ENCODE results near the gene MEP1A. TPM values are rescaled to one million over a fixed set of nuclear protein-coding genes. Genes with fewer than 3 reads are reported as not detected.
"Not testable (repeated sequence)": the region's sequence is repeated elsewhere in the genome, so short reads cannot be mapped to it uniquely, and the experiment has no call there.

Gene MEP1A
- total RNA-seq, 8 experiments from 2014 or later, result 0.19 TPM; not detected in 7

- Histone ChIP-seq H3K4me3 (peak overlapping the region in 1 of 5 donors; percentile 3), H3K4me1 (replicated peaks in 1 of 2) (peaks cover 0 to 3% of the 10 kb centered on the region in 2 donors), H3K27ac (no peak overlapping the region)
- in situ Hi-C loops (cut with MboI; ENCODE audit: low pct_unique_long_range_greater_than_20kb in 2 of 9, low sequenced_read_pairs in 9 of 9, unreplicated experiment in 9 of 9), result loop anchor here in 1 of 9 experiments (25.0 kb wide), 1 partner anchor 188 kb away; the partner anchor contains the start of gene ADGRF1
- 0 to 26% (median 8%) methylated on average over 2 to 18 of the region's 25 CpGs for WGBS, 10 experiments
- ATAC-seq (replicated peaks in 6 of 8), result peak; percentile 99 to 100 (median 100)
These were observed 55.6 kb downstream of the MEP1A start for GRCh38 chr6:46848684-46849360.

GRCh38 chr6:46849361-46849690, 56.1 kb downstream of the MEP1A start:
- in situ Hi-C loops (cut with MboI; ENCODE audit: low pct_unique_long_range_greater_than_20kb in 2 of 9, low sequenced_read_pairs in 9 of 9, unreplicated experiment in 9 of 9), result loop anchor here in 1 of 9 experiments (25.0 kb wide), 1 partner anchor 188 kb away; the partner anchor contains the start of gene ADGRF1
- no peak overlapping the region for H3K4me3 ChIP-seq
- peaks cover 0 to 3% of the 10 kb centered on the region in 2 donors for H3K4me1 ChIP-seq (replicated peaks in 1 of 2)
- WGBS, 10 experiments, result 0 to 88% (median 58%) methylated on average over 1 to 5 of the region's 5 CpGs; no CpG with 5 or more reads in 2 of the 10 experiments
- no peak overlapping the region for H3K27ac ChIP-seq
- no peak for ATAC-seq (replicated peaks in 6 of 8)

- Histone ChIP-seq H3K4me3 (no peak overlapping the region), H3K4me1 (replicated peaks in 1 of 2) (peaks cover 0 to 3% of the 10 kb centered on the region in 2 donors), H3K27ac (no peak overlapping the region)
- no peak for ATAC-seq (replicated peaks in 6 of 8)
- in situ Hi-C loops (cut with MboI; ENCODE audit: low pct_unique_long_range_greater_than_20kb in 2 of 9, low sequenced_read_pairs in 9 of 9, unreplicated experiment in 9 of 9), result no loop called here
- 0 to 100% (median 92%) methylated on average over 1 to 2 of the region's 2 CpGs; no CpG with 5 or more reads in 1 of the 10 experiments for WGBS, 10 experiments
These were observed 57.6 kb downstream of the MEP1A start for GRCh38 chr6:46850792-46851191.

- ATAC-seq (replicated peaks in 6 of 8); H3K4me3 ChIP-seq; H3K4me1 ChIP-seq (replicated peaks in 1 of 2); H3K27ac ChIP-seq; in situ Hi-C loops (cut with MboI; ENCODE audit: low pct_unique_long_range_greater_than_20kb in 2 of 9, low sequenced_read_pairs in 9 of 9, unreplicated experiment in 9 of 9): not testable (repeated sequence)
- 67 to 100% (median 83%) methylated on average over 1 of the region's 4 CpGs; no CpG with 5 or more reads in 5 of the 10 experiments for WGBS, 10 experiments
These were observed 58.4 kb downstream of the MEP1A start for GRCh38 chr6:46851576-46851975.

GRCh38 chr6:46855966-46856365, 62.8 kb downstream of the MEP1A start:
- H3K27ac ChIP-seq; in situ Hi-C loops (cut with MboI; ENCODE audit: low pct_unique_long_range_greater_than_20kb in 2 of 9, low sequenced_read_pairs in 9 of 9, unreplicated experiment in 9 of 9); H3K4me3 ChIP-seq; H3K4me1 ChIP-seq (replicated peaks in 1 of 2): not testable (repeated sequence)
- peak in 2 of 8 experiments; percentile 44 to 47 for ATAC-seq (replicated peaks in 6 of 8)
- WGBS, 10 experiments, result 0 to 20% (median 7%) methylated on average over 1 of the region's 1 CpG; no CpG with 5 or more reads in 4 of the 10 experiments

GRCh38 chr6:46862381-46862780, 69.2 kb downstream of the MEP1A start:
- in situ Hi-C loops (cut with MboI; ENCODE audit: low pct_unique_long_range_greater_than_20kb in 2 of 9, low sequenced_read_pairs in 9 of 9, unreplicated experiment in 9 of 9), result no loop called here
- H3K4me1 ChIP-seq (replicated peaks in 1 of 2), result no peaks in the 10 kb centered on the region
- WGBS, 10 experiments, result 14 to 85% (median 57%) methylated on average over 1 to 2 of the region's 2 CpGs
- H3K27ac ChIP-seq, result no peak overlapping the region
- no peak overlapping the region for H3K4me3 ChIP-seq
- ATAC-seq (replicated peaks in 6 of 8), result no peak

- Histone ChIP-seq H3K27ac (no peak overlapping the region), H3K4me3 (no peak overlapping the region), H3K4me1 (replicated peaks in 1 of 2) (no peaks in the 10 kb centered on the region)
- no peak for ATAC-seq (replicated peaks in 6 of 8)
- WGBS, 10 experiments, result 10 to 94% (median 61%) methylated on average over 1 to 3 of the region's 3 CpGs; no CpG with 5 or more reads in 1 of the 10 experiments
- in situ Hi-C loops (cut with MboI; ENCODE audit: low pct_unique_long_range_greater_than_20kb in 2 of 9, low sequenced_read_pairs in 9 of 9, unreplicated experiment in 9 of 9), result no loop called here
These were observed 70.6 kb downstream of the MEP1A start for GRCh38 chr6:46863791-46864190.

GRCh38 chr6:46865221-46865620, 72.0 kb downstream of the MEP1A start:
- WGBS, 10 experiments, result 14 to 100% (median 73%) methylated on average over 1 to 2 of the region's 2 CpGs
- H3K4me1 ChIP-seq (replicated peaks in 1 of 2), result no peaks in the 10 kb centered on the region
- in situ Hi-C loops (cut with MboI; ENCODE audit: low pct_unique_long_range_greater_than_20kb in 2 of 9, low sequenced_read_pairs in 9 of 9, unreplicated experiment in 9 of 9), result no loop called here
- no peak overlapping the region for H3K4me3 ChIP-seq
- H3K27ac ChIP-seq, result no peak overlapping the region
- ATAC-seq (replicated peaks in 6 of 8), result no peak

- no peak for ATAC-seq (replicated peaks in 6 of 8)
- 0 to 80% (median 65%) methylated on average over 1 to 5 of the region's 5 CpGs; no CpG with 5 or more reads in 2 of the 10 experiments for WGBS, 10 experiments
- H3K27ac ChIP-seq, result no peak overlapping the region
These were observed 74.2 kb downstream of the MEP1A start for GRCh38 chr6:46867411-46867810.

GRCh38 chr6:46876126-46876525, 82.9 kb downstream of the MEP1A start:
- Histone ChIP-seq H3K4me3 (no peak overlapping the region), H3K27ac (no peak overlapping the region), H3K4me1 (replicated peaks in 1 of 2) (no peaks in the 10 kb centered on the region)
- 0 to 100% (median 56%) methylated on average over 1 to 4 of the region's 4 CpGs; no CpG with 5 or more reads in 4 of the 10 experiments for WGBS, 10 experiments
- no peak for ATAC-seq (replicated peaks in 6 of 8)
- in situ Hi-C loops (cut with MboI; ENCODE audit: low pct_unique_long_range_greater_than_20kb in 2 of 9, low sequenced_read_pairs in 9 of 9, unreplicated experiment in 9 of 9), result no loop called here

More at GRCh38 chr6:46867411-46867810, 74.2 kb downstream of the MEP1A start:
- in situ Hi-C loops (cut with MboI; ENCODE audit: low pct_unique_long_range_greater_than_20kb in 2 of 9, low sequenced_read_pairs in 9 of 9, unreplicated experiment in 9 of 9), result no loop called here
- H3K4me3 ChIP-seq, result no peak overlapping the region
- no peaks in the 10 kb centered on the region for H3K4me1 ChIP-seq (replicated peaks in 1 of 2)

GRCh38 chr6:46879003-46879402, 85.8 kb downstream of the MEP1A start:
- H3K4me3 ChIP-seq, result no peak overlapping the region
- 42 to 100% (median 70%) methylated on average over 3 to 5 of the region's 5 CpGs; no CpG with 5 or more reads in 1 of the 10 experiments for WGBS, 10 experiments
- in situ Hi-C loops (cut with MboI; ENCODE audit: low pct_unique_long_range_greater_than_20kb in 2 of 9, low sequenced_read_pairs in 9 of 9, unreplicated experiment in 9 of 9), result no loop called here
- H3K27ac ChIP-seq, result no peak overlapping the region
- no peak for ATAC-seq (replicated peaks in 6 of 8)
- H3K4me1 ChIP-seq (replicated peaks in 1 of 2), result no peaks in the 10 kb centered on the region

- no peak overlapping the region for H3K4me3 ChIP-seq
- WGBS, 10 experiments, result 0 to 92% (median 0%) methylated on average over 1 to 2 of the region's 2 CpGs; no CpG with 5 or more reads in 3 of the 10 experiments
- H3K4me1 ChIP-seq (replicated peaks in 1 of 2), result no peaks in the 10 kb centered on the region
- no peak overlapping the region for H3K27ac ChIP-seq
- no peak for ATAC-seq (replicated peaks in 6 of 8)
- in situ Hi-C loops (cut with MboI; ENCODE audit: low pct_unique_long_range_greater_than_20kb in 2 of 9, low sequenced_read_pairs in 9 of 9, unreplicated experiment in 9 of 9), result no loop called here
These were observed 89.5 kb downstream of the MEP1A start for GRCh38 chr6:46882645-46883044.

GRCh38 chr6:46888031-46888430, 94.8 kb downstream of the MEP1A start:
- Histone ChIP-seq H3K27ac (no peak overlapping the region), H3K4me3 (no peak overlapping the region), H3K4me1 (replicated peaks in 1 of 2) (no peaks in the 10 kb centered on the region)
- WGBS, 10 experiments, result 0 to 100% (median 44%) methylated on average over 1 to 3 of the region's 3 CpGs
- peak in 2 of 8 experiments; percentile 20 to 61 for ATAC-seq (replicated peaks in 6 of 8)
- in situ Hi-C loops (cut with MboI; ENCODE audit: low pct_unique_long_range_greater_than_20kb in 2 of 9, low sequenced_read_pairs in 9 of 9, unreplicated experiment in 9 of 9), result no loop called here

- Histone ChIP-seq H3K27ac (no peak overlapping the region), H3K4me1 (replicated peaks in 1 of 2) (no peaks in the 10 kb centered on the region), H3K4me3 (no peak overlapping the region)
- ATAC-seq (replicated peaks in 6 of 8), result peak in 3 of 8 experiments; percentile 70 to 95 (median 77)
- in situ Hi-C loops (cut with MboI; ENCODE audit: low pct_unique_long_range_greater_than_20kb in 2 of 9, low sequenced_read_pairs in 9 of 9, unreplicated experiment in 9 of 9), result no loop called here
- 0 to 93% (median 83%) methylated on average over 1 to 4 of the region's 4 CpGs for WGBS, 10 experiments
These were observed 95.4 kb downstream of the MEP1A start for GRCh38 chr6:46888578-46888977.
